ENCODE measurements around the gene TUBB. TPM values are rescaled to one million over a fixed set of nuclear protein-coding genes. Genes with fewer than 3 reads are reported as not detected.

TUBB gene
- total RNA-seq, 1 experiment from 2014 or later, result 886 TPM

GRCh38 chr6:30768634-30769087 is 48.5 kb downstream of the TUBB start:
- no peaks in the 10 kb centered on the region for H4K20me1 ChIP-seq (ENCODE audit: insufficient read depth)
- no peak for DNase-seq (ENCODE audit: low read depth, low spot score)
- ChIA-PET CTCF (interaction anchor here (1.0 kb wide), 1 partner anchor 16 kb away, joined by 4 read pairs; no protein-coding TSS in a partner anchor), POLR2A (interaction anchor here (1.0 to 12.4 kb wide), 12 partner anchors 10 to 153 kb away, joined by 4 to 195 read pairs (median 28); partner anchors contain the start of genes FLOT1, IER3 and MDC1), RAD21 (ENCODE audit: low non-redundant PET in 1 of 2, low total read pairs in 2 of 2, uncharacterized antibody in 2 of 2, unreplicated experiment in 2 of 2) (interaction anchor here (0.8 to 1.5 kb wide), 4 partner anchors 16 to 46 kb away, joined by 3 to 6 read pairs (median 5); no protein-coding TSS in a partner anchor)
- peak overlapping the region; percentile 76 for H3K27ac ChIP-seq (ENCODE audit: low read depth, low read length)
- H3K9me3 ChIP-seq (ENCODE audit: control insufficient read depth in 1 of 2, insufficient read depth in 1 of 2, low read depth in 1 of 2, low read length in 2 of 2), result no peaks in the 10 kb centered on the region
- intact Hi-C loops (cut with micrococcal nuclease), result loop anchor here (1.0 kb wide), 4 partner anchors 13 to 46 kb away; partner anchors contain the start of gene IER3
- H3K4me1 ChIP-seq (ENCODE audit: control insufficient read depth in 1 of 2, insufficient read depth in 2 of 2, low read length in 2 of 2), result peaks cover 66 to 76% of the 10 kb centered on the region in 2 experiments
- H3K9ac ChIP-seq (ENCODE audit: low read length), result peak overlapping the region; percentile 77
- TSS peak; percentile 88 for BruUV-seq (replicated peaks)
- no peak overlapping the region for H2AFZ ChIP-seq (ENCODE audit: low read depth, low read length, poor library complexity, severe bottlenecking)
- no peaks in the 10 kb centered on the region for H3K36me3 ChIP-seq (ENCODE audit: control insufficient read depth in 1 of 2, insufficient read depth in 2 of 2, low read length in 2 of 2)
- H3K9me2 ChIP-seq (ENCODE audit: insufficient read depth), result no peaks in the 10 kb centered on the region
- TF ChIP-seq ZFX (IDR thresholded peaks at IDR 0.05), result peak; percentile 27; the same call in 1 of the 2 replicates
- no peak for TF ChIP-seq MAX (IDR thresholded peaks at IDR 0.05)
- ATAC-seq, result peak; percentile 12
- H3K4me3 ChIP-seq (replicated peaks in 1 of 2; ENCODE audit: low read depth in 1 of 2, low read length in 2 of 2), result peak overlapping the region in 1 of 2 experiments; percentile 48; a peak in 2 of 4 replicates
- peak overlapping the region; percentile 86 for H3K4me2 ChIP-seq (ENCODE audit: low read length)
- no peaks in the 10 kb centered on the region for H3K79me2 ChIP-seq (ENCODE audit: insufficient read depth, low read length)
- no peaks in the 10 kb centered on the region for H3K27me3 ChIP-seq (ENCODE audit: insufficient read depth, low read length)

DNA sequence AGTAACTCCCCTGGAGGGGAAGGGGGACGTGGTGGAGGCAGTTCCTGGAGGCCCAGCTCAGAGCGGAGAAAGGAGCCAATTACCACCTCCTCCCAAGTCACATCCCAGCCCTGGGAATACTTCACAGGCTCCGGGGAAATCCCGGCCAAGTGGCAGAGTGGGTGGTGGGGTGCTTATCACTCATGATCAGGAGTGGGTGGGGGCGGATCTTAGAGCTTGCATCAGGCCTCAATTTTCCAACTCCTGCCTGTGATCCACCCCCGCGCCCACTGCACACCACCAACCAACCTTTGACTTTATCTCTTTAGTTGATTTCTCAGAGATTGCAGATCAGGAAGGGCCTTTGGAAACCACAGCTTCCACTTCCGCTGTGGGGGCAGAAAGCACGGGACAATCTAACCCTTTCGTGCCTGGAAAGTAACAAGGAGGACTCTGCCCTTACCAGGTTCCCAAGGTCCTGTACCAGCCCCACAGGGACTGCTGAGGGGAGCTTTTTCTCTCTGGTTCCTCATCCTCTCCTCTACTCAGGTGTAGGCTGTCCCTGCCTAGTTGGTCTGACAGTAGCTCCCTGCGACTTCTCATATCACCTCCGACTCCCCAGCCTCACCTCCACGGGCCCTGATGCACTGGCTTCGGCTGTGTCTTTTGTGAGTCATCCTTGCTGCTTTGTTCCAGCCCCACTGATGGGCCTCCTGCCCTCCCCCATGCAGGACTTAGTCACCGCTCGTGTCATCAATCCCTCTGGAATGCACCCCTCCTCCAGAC is 49.1 kb downstream of the TUBB start:
- intact Hi-C loops (cut with micrococcal nuclease), result loop anchor here (1.0 kb wide), 4 partner anchors 12 to 45 kb away; partner anchors contain the start of gene IER3
- H3K36me3 ChIP-seq (ENCODE audit: control insufficient read depth in 1 of 2, insufficient read depth in 2 of 2, low read length in 2 of 2), result no peaks in the 10 kb centered on the region
- RAD21 ChIA-PET (ENCODE audit: low non-redundant PET in 1 of 2, low total read pairs in 2 of 2, uncharacterized antibody in 2 of 2, unreplicated experiment in 2 of 2), result interaction anchor here (0.8 to 1.5 kb wide), 5 partner anchors 17 to 46 kb away, joined by 3 to 6 read pairs (median 5); no protein-coding TSS in a partner anchor
- TF ChIP-seq ZNF274 (IDR thresholded peaks at IDR 0.05; ENCODE audit: low read depth, low read length) (no peak), JUND (IDR thresholded peaks at IDR 0.05) (no peak), YY1 (IDR thresholded peaks at IDR 0.05; ENCODE audit: extremely low read depth, insufficient replicate concordance, low read depth, low read length) (peak; percentile 68), SRF (IDR thresholded peaks at IDR 0.05; ENCODE audit: low read depth) (no peak), EGR1 (IDR thresholded peaks at IDR 0.05; ENCODE audit: low read depth) (no peak), ELF1 (IDR thresholded peaks at IDR 0.05; ENCODE audit: borderline replicate concordance, low read depth) (no peak), EZH2 (IDR thresholded peaks at IDR 0.05) (no peak), EZH2phosphoT487 (IDR thresholded peaks at IDR 0.05; ENCODE audit: borderline replicate concordance) (no peak), ZFX (IDR thresholded peaks at IDR 0.05) (no peak; the same call in 1 of the 2 replicates), SP1 (IDR thresholded peaks at IDR 0.05; ENCODE audit: low read depth) (no peak), RAD21 (IDR thresholded peaks at IDR 0.05; ENCODE audit: low read depth) (no peak), POLR2A (IDR thresholded peaks at IDR 0.05; ENCODE audit: borderline replicate concordance, extremely low read depth, insufficient read depth, insufficient read length) (no peak), POLR2AphosphoS5 (IDR thresholded peaks at IDR 0.05; ENCODE audit: low read depth, low read length) (peak; percentile 75)
- TF ChIP-seq, protein P1, sequence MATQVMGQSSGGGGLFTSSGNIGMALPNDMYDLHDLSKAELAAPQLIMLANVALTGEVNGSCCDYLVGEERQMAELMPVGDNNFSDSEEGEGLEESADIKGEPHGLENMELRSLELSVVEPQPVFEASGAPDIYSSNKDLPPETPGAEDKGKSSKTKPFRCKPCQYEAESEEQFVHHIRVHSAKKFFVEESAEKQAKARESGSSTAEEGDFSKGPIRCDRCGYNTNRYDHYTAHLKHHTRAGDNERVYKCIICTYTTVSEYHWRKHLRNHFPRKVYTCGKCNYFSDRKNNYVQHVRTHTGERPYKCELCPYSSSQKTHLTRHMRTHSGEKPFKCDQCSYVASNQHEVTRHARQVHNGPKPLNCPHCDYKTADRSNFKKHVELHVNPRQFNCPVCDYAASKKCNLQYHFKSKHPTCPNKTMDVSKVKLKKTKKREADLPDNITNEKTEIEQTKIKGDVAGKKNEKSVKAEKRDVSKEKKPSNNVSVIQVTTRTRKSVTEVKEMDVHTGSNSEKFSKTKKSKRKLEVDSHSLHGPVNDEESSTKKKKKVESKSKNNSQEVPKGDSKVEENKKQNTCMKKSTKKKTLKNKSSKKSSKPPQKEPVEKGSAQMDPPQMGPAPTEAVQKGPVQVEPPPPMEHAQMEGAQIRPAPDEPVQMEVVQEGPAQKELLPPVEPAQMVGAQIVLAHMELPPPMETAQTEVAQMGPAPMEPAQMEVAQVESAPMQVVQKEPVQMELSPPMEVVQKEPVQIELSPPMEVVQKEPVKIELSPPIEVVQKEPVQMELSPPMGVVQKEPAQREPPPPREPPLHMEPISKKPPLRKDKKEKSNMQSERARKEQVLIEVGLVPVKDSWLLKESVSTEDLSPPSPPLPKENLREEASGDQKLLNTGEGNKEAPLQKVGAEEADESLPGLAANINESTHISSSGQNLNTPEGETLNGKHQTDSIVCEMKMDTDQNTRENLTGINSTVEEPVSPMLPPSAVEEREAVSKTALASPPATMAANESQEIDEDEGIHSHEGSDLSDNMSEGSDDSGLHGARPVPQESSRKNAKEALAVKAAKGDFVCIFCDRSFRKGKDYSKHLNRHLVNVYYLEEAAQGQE (IDR thresholded peaks at IDR 0.05; ENCODE audit: low read depth), result no peak

More for the DNA sequence above, 49.1 kb downstream of the TUBB start:
- no peak overlapping the region for H2AFZ ChIP-seq (ENCODE audit: low read depth, low read length, poor library complexity, severe bottlenecking)
- H3K9me3 ChIP-seq (ENCODE audit: control insufficient read depth in 1 of 2, insufficient read depth in 1 of 2, low read depth in 1 of 2, low read length in 2 of 2), result no peaks in the 10 kb centered on the region
- no peaks in the 10 kb centered on the region for H4K20me1 ChIP-seq (ENCODE audit: insufficient read depth)
- ATAC-seq, result peak; percentile 84
- peak; percentile 96 for DNase-seq (ENCODE audit: low read depth, low spot score)
- POLR2A ChIA-PET, result interaction anchor here (0.7 to 12.4 kb wide), 16 partner anchors 8 to 154 kb away, joined by 3 to 195 read pairs (median 8); partner anchors contain the start of genes FLOT1, IER3 and MDC1
- peak overlapping the region; percentile 15 to 48 for H3K4me3 ChIP-seq (replicated peaks in 1 of 2; ENCODE audit: low read depth in 1 of 2, low read length in 2 of 2)
- H3K9ac ChIP-seq (ENCODE audit: low read length), result peak overlapping the region; percentile 77
- H3K4me1 ChIP-seq (ENCODE audit: control insufficient read depth in 1 of 2, insufficient read depth in 2 of 2, low read length in 2 of 2), result peaks cover 66 to 75% of the 10 kb centered on the region in 2 experiments
- no peaks in the 10 kb centered on the region for H3K27me3 ChIP-seq (ENCODE audit: insufficient read depth, low read length)
- no peaks in the 10 kb centered on the region for H3K79me2 ChIP-seq (ENCODE audit: insufficient read depth, low read length)
- BruUV-seq (replicated peaks), result no TSS peak
- peak overlapping the region; percentile 86 for H3K4me2 ChIP-seq (ENCODE audit: low read length)
- H3K27ac ChIP-seq (ENCODE audit: low read depth, low read length), result peak overlapping the region; percentile 76
- no peaks in the 10 kb centered on the region for H3K9me2 ChIP-seq (ENCODE audit: insufficient read depth)
- CTCF ChIA-PET, result interaction anchor here (1.0 kb wide), 1 partner anchor 17 kb away, joined by 4 read pairs; no protein-coding TSS in a partner anchor

All from HCT116 (cell line).